Activated CD4-positive, alpha-beta T cell treated with anti-CD3 and anti-CD28 coated beads, Interleukin-2, amount 50 U/mL, for 48 hours (primary cell): ENCODE data around the gene TMPRSS9.

Experiments
- DNase-seq, 2 experiments: peaks; one replicate each; pipeline ENCODE4 v3.0.0-alpha.2; 2020

The TMPRSS9 gene

GRCh38 chr19:2329501-2329916 is 30.6 kb upstream of the TMPRSS9 start:
- DNase-seq = no peak

- no peak for DNase-seq
Measured at GRCh38 chr19:2330255-2330631, 29.8 kb upstream of the TMPRSS9 start.

DNA sequence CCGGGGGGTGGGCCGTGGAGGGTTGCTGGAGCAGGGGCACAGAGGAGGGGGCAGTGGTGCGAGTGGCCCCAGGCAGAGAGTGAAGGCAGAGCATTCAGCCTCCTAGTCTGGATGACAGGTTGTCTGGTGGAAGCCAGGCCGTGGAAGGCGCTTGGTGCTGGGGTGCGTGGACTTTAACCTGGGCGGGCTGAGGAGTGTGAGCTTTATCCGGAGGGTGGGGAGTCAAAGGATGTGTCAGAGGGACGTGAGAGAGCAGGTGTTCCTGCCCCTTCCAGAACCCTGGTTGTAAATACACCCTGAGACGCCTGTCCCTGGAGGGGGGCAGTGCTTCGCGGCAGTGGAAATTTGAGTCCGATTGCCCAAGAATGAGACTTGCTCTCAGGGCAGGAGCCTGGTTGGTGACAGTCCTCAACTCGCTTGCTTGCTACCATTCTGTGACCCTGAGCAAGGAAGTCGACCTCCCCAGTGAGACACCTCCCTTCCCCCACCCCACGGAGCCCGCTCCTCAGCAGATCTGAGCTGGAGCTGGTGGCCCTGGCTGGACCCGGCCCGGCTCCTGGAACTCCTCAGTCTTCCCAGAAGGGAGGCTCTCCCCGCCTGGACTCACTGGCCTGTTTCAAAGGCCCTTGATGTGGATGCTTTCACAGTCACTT is 29.3 kb upstream of the TMPRSS9 start:
- no peak for DNase-seq

DNA sequence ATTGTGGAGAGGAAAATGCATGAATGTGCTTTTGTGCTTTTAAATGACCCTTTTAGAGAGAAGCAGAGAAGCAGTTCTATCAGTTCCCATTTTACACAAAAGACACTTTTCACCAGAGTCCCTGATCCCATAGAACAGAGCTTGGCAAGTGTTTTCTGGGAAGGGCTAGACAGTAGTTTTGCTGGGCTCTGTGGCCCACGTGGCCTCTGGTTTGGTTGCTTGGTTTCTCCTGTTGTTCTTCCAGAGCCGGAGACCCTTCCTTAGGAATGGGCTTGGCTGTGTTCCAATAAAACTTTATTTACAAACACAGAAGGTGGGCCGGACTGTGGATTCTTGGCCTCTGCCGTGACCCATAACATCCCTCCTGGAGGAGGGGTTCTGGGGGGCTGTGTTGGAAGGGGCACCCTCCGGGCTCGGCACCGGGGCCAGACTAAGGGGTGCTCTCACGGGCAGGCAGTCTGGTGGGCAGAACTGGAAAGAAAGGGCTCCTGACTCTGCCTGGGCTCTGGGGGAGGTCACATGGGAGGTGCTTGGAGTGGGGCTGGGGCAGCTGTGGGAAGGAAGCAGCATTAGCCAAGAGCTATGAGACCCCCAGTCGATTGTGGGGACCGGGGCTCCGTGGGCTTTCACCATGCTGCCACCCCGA is 28.3 kb upstream of the TMPRSS9 start:
- no peak for DNase-seq

- peak; percentile 13 to 18 for DNase-seq
Measured at GRCh38 chr19:2332341-2333026, 27.6 kb upstream of the TMPRSS9 start.

- no peak for DNase-seq
Measured at GRCh38 chr19:2333027-2333806, 26.8 kb upstream of the TMPRSS9 start.

- DNase-seq = no peak
Measured at GRCh38 chr19:2333807-2334211, 26.3 kb upstream of the TMPRSS9 start.

- DNase-seq = no peak
Measured at GRCh38 chr19:2334426-2334825, 25.6 kb upstream of the TMPRSS9 start.

DNA sequence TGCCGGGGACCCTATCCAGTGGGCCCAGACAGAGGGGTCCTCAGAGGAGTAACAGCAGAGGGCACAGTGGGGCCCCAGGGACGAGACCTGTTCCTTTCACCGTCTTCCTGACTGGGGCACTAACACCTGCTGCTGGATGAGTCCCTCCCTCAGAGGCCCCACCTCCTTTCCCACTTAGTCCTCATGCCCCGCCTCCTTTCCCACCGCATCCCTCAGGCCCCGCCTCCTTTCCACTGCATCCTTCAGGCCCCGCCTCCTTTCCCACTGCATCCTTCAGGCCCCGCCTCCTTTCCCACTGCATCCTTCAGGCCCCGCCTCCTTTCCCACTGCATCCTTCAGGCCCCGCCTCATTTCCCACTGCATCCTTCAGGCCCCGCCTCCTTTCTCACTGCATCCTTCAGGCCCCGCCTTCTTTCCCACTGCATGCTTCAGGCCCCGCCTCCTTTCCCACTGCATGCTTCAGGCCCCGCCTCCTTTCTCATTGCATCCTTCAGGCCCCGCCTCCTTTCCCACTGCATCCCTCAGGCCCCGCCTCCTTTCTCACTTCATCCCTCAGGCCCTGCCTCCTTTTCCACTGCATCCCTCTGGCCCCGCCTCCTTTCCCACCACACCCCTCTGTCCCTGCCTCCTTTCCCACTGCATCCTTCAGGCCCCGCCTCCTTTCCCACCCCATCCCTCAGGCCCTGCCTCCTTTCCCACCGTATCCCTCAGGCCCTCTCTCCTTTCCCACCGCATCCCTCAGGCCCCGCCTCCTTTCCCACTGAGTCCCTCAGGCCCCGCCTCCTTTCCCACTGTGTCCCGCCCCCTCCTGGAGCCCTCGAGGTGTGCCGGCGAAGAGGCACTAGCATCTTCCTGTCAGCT is 24.8 kb upstream of the TMPRSS9 start:
- DNase-seq = no peak

DNA sequence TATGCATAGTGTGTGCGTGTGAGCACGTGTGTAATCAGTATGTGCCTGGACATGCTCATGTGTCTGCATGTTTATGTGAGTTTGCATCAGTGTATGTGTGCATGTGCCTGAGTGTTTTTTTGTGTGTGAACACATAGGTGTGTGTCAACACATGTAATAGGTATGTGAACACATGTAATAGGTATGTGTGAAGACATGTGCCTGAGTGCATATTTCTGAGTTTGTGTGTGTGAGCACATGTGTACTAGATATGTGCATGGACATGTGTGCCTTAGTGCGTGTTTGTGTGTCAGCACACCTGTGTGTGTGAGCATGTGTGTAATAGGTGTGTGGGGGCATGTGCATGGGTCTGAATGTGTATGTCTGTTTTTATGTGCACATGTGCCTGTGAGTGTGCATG is 24.2 kb upstream of the TMPRSS9 start:
- DNase-seq = no peak

GRCh38 chr19:2336528-2337328 is 23.3 kb upstream of the TMPRSS9 start:
- DNase-seq = no peak

DNA sequence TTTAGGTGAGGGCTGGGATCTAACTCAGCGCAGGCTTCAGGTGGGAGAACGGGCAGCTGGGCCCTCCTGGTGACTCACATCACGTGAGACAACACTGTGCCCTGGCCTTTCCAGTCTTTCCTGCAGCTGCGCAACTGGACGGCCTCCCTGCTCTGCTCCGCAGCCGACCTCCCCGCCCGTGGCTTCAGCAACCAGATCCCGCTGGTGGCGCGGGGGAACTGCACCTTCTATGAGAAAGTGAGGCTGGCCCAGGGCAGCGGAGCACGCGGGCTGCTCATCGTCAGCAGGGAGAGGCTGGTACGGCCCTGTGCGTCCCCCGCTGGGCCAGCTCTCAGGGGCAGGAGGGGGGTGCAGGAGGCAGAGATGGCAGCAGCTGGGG is 22.7 kb upstream of the TMPRSS9 start:
- no peak for DNase-seq

- DNase-seq = no peak
Measured at GRCh38 chr19:2338055-2338615, 21.9 kb upstream of the TMPRSS9 start.

DNA sequence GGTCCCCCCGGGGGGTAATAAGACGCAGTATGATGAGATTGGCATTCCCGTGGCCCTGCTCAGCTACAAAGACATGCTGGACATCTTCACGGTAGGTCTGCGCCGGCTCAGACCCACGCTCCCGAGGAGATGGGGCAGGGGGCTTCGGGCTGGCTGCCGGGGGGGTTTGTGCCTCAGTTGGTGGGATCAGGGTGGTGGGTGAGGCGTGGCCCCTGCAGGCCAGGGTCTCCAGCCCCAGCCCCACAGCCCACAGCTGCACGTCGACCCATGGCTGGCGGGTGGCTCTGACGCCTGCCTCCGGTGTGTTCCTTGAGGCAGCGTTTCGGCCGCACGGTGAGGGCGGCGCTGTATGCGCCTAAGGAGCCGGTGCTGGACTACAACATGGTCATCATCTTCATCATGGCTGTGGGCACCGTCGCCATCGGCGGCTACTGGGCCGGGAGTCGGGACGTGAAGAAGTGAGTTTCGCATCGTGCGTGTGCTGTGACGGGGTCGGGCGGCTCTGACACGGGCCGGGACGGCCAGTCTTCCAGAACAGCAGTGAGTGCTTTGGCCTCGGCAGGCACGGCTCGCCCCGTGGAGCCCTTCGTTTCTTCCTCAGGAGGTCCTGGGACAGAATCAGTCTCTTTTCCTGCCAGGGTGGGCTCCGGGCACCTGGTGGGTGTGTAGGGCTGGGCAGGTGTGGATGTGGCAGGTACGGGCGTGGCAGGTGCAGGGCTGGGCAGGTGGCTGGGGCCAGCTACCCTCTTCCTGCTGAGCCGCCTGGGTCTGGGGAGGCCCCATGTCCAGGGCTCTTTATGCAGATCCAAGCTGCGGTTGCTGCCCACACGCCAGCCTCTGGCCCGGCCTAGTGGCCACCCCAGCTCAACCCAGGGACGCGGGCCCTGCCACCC is 21.1 kb upstream of the TMPRSS9 start:
- DNase-seq = no peak

DNA sequence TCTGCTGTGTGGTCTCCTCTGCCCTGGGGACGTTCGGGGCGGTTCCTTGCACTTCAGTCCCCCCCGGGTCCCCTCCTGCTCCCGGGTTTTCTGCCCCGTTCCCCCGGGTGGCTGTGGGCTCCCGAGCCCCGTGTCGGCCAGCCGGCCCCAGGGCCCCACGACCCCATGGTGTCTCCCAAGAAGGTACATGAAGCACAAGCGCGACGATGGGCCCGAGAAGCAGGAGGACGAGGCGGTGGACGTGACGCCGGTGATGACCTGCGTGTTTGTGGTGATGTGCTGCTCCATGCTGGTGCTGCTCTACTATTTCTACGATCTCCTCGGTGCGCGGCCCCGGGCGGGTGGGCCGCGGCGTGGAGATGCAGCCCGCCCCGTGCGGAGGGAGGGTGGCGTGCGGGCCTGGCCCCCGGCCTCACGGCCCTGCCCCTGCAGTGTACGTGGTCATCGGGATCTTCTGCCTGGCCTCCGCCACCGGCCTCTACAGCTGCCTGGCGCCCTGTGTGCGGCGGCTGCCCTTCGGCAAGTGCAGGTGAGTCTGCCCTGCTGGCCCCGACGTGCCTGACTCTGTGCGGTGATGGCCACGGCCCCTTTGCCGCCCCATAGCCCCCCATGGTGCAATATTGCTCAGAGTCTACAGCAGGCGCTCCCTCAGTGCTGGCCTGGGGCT is 20.3 kb upstream of the TMPRSS9 start:
- no peak for DNase-seq

DNA sequence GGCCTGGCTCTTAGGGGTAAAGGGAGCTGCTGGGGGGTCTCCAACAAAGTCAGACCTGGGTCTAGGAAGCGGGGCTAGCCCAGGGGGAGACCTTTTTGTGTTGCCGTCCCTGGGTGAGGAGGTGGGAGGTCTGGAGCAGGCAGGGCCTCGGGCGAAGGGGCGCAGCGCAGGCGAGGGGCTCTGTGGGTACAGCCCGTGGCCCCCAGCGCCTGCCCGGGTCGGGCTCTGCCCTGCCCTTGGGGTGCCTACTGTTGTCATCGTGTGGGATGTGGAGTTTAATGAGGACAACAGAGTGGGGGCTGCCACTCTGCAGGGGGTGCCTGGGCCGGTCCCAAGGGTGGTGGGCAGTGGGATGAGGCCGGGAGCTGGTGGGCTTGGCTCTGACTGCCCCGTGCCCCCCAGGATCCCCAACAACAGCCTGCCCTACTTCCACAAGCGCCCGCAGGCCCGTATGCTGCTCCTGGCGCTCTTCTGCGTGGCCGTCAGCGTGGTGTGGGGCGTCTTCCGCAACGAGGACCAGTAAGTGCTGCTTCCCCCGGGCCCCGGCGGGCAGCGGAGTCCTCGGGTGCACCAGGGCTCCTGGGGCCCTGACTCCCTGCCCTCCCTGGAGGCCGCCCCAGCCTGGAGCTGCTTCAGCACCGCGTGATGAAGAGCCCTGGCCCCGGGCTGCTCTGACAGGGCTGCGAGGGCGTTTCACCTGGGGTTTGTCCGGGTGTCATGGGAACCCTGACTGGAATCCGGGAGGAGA is 19.4 kb upstream of the TMPRSS9 start:
- DNase-seq = no peak

GRCh38 chr19:2341244-2341751 is 18.8 kb upstream of the TMPRSS9 start:
- no peak for DNase-seq

- DNase-seq = no peak
Measured at GRCh38 chr19:2341982-2342381, 18.1 kb upstream of the TMPRSS9 start.
